ENCODE measurements around the gene APOC3.

The APOC3 gene

GRCh38 chr11:116791002-116791812 lies 38.5 kb upstream of the APOC3 start:
- H3K4me2 ChIP-seq (ENCODE audit: low read length): no peak overlapping the region
- no peaks in the 10 kb centered on the region for H3K4me1 ChIP-seq
- no peaks in the 10 kb centered on the region for H3K27me3 ChIP-seq (ENCODE audit: control insufficient read depth, insufficient read depth, low read length)
- no peaks in the 10 kb centered on the region for H3K79me2 ChIP-seq
- TF ChIP-seq CTCF (IDR thresholded peaks at IDR 0.05): peak; percentile 50
- no peak overlapping the region for H2AFZ ChIP-seq
- H3K4me3 ChIP-seq (ENCODE audit: low read depth, low read length): no peak overlapping the region
- H3K36me3 ChIP-seq (ENCODE audit: control insufficient read depth, insufficient read depth, low read length): no peaks in the 10 kb centered on the region
- no peak overlapping the region for H3K9ac ChIP-seq
- H3K27ac ChIP-seq: no peak overlapping the region
- no peaks in the 10 kb centered on the region for H3K9me3 ChIP-seq (ENCODE audit: control insufficient read depth, low read length)

GRCh38 chr11:116791813-116792143 lies 37.9 kb upstream of the APOC3 start, which contains the start of gene APOA5:
APOA5 (minus strand) TSS chr11:116791879; CDS start chr11:116791860, 19 bp downstream.
- H3K27ac ChIP-seq: no peak within 1 kb of the TSS
- H2AFZ ChIP-seq: no peak within 1 kb of the TSS
- no peak within 1 kb of the TSS for H3K4me2 ChIP-seq (ENCODE audit: low read length)
- no peaks in the 10 kb centered on the region for H3K9me3 ChIP-seq (ENCODE audit: control insufficient read depth, low read length)
- no peak within 1 kb of the TSS for H3K4me3 ChIP-seq (ENCODE audit: low read depth, low read length)
- no peak for TF ChIP-seq CTCF (IDR thresholded peaks at IDR 0.05)
- H3K36me3 ChIP-seq (ENCODE audit: control insufficient read depth, insufficient read depth, low read length): no peaks in the 10 kb centered on the region
- no peaks in the 10 kb centered on the region for H3K79me2 ChIP-seq
- no peaks in the 10 kb centered on the region for H3K27me3 ChIP-seq (ENCODE audit: control insufficient read depth, insufficient read depth, low read length)
- H3K4me1 ChIP-seq: no peaks in the 10 kb centered on the region
- H3K9ac ChIP-seq: no peak within 1 kb of the TSS

- Histone ChIP-seq H3K27me3 (ENCODE audit: control insufficient read depth, insufficient read depth, low read length) (no peaks in the 10 kb centered on the region), H2AFZ (no peak overlapping the region), H3K4me2 (ENCODE audit: low read length) (no peak overlapping the region), H3K27ac (no peak overlapping the region), H3K9ac (no peak overlapping the region), H3K36me3 (ENCODE audit: control insufficient read depth, insufficient read depth, low read length) (no peaks in the 10 kb centered on the region), H3K79me2 (no peaks in the 10 kb centered on the region), H3K9me3 (ENCODE audit: control insufficient read depth, low read length) (no peaks in the 10 kb centered on the region), H3K4me3 (ENCODE audit: low read depth, low read length) (no peak overlapping the region), H3K4me1 (no peaks in the 10 kb centered on the region)
- no peak for TF ChIP-seq CTCF (IDR thresholded peaks at IDR 0.05)
Observed at GRCh38 chr11:116792144-116792868, 37.4 kb upstream of the APOC3 start.

GRCh38 chr11:116792869-116793771 lies 36.6 kb upstream of the APOC3 start:
- H3K36me3 ChIP-seq (ENCODE audit: control insufficient read depth, insufficient read depth, low read length): no peaks in the 10 kb centered on the region
- TF ChIP-seq CTCF (IDR thresholded peaks at IDR 0.05): no peak
- H3K27me3 ChIP-seq (ENCODE audit: control insufficient read depth, insufficient read depth, low read length): no peaks in the 10 kb centered on the region
- H3K27ac ChIP-seq: no peak overlapping the region
- no peaks in the 10 kb centered on the region for H3K79me2 ChIP-seq
- no peaks in the 10 kb centered on the region for H3K4me1 ChIP-seq
- H2AFZ ChIP-seq: no peak overlapping the region
- H3K9ac ChIP-seq: no peak overlapping the region
- no peak overlapping the region for H3K4me2 ChIP-seq (ENCODE audit: low read length)
- no peaks in the 10 kb centered on the region for H3K9me3 ChIP-seq (ENCODE audit: control insufficient read depth, low read length)
- H3K4me3 ChIP-seq (ENCODE audit: low read depth, low read length): no peak overlapping the region
